ENCODE measurements around the gene METTL16. TPM values are rescaled to one million over a fixed set of nuclear protein-coding genes. Genes with fewer than 3 reads are reported as not detected.

Gene METTL16
- total and polyA plus RNA-seq, 2 of the 8 experiments (the other 6 are each of a cell fraction or from before 2014, with no cell fraction given) = 22.8 to 59.4 TPM

DNA sequence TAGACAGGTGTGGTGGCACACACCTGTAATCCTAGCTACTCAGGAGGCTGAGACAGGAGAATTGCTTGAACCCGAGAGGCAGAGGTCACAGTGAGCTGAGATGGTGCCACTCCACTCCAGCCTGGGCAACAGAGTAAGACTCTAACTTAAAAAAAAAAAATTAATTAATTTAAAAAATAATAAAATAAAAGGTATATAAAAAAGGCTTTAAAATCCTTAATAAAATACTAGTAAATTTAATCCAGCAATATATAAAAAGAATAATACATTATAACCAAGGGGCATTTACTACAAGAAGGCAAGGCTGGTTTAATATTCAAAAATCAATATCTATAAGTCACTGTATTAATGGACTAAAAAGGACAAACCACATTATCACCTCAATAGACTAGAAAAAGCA, 66.0 kb downstream of the METTL16 start:
- Histone ChIP-seq H2BK12ac (ENCODE audit: low read depth, low read length) (no peak overlapping the region), H3K23me2 (ENCODE audit: low read depth, low read length) (no peaks in the 10 kb centered on the region), H3K4me1 (replicated peaks in 1 of 4; ENCODE audit: control insufficient read depth in 3 of 4, insufficient read depth in 4 of 4, low read length in 3 of 4) (no peaks in the 10 kb centered on the region), H2AK5ac (ENCODE audit: low read depth, low read length) (no peak overlapping the region), H2BK120ac (replicated peaks; ENCODE audit: low read depth, low read length) (no peak overlapping the region), H2BK15ac (ENCODE audit: low read length) (no peak overlapping the region), H3K9ac (replicated peaks in 1 of 4; ENCODE audit: extremely low read depth in 1 of 4, low read depth in 3 of 4, low read length in 3 of 4) (no peak overlapping the region), H3K23ac (ENCODE audit: insufficient read length) (no peak overlapping the region), H3K18ac (ENCODE audit: extremely low read depth, low read length) (no peak overlapping the region), H3K4ac (replicated peaks; ENCODE audit: insufficient read length, low read depth, low read length) (no peak overlapping the region), H2BK5ac (ENCODE audit: low read depth, low read length) (no peak overlapping the region), H3K4me3 (ENCODE audit: extremely low read depth in 1 of 4, insufficient read depth in 2 of 4, low read depth in 3 of 4, low read length in 4 of 4) (no peak overlapping the region), H3K14ac (ENCODE audit: insufficient read length) (no peak overlapping the region), H3K9me3 (ENCODE audit: insufficient read depth in 2 of 2, low read depth in 1 of 2, low read length in 1 of 2) (peaks cover 0 to 8% of the 10 kb centered on the region in 2 experiments; a peak in 1 of 4 replicates), H2AFZ (ENCODE audit: low read length) (no peak overlapping the region), H2BK20ac (ENCODE audit: low read length) (no peak overlapping the region), H4K20me1 (replicated peaks in 1 of 2; ENCODE audit: control insufficient read depth in 1 of 2, insufficient read depth in 2 of 2, low read length in 2 of 2) (peaks cover 0 to 2% of the 10 kb centered on the region in 2 experiments), H3K36me3 (ENCODE audit: control insufficient read depth in 2 of 4, insufficient read depth in 4 of 4, low read length in 3 of 4) (peaks cover 0 to 11% (median 7%) of the 10 kb centered on the region in 4 experiments; a peak in 4 of 8 replicates), H3K27me3 (replicated peaks in 1 of 4; ENCODE audit: control insufficient read depth in 3 of 4, extremely low read depth in 1 of 4, insufficient read depth in 3 of 4, low read length in 3 of 4) (no peaks in the 10 kb centered on the region), H3K79me2 (ENCODE audit: control insufficient read depth in 1 of 2, insufficient read depth in 2 of 2, low read length in 2 of 2) (peaks cover 0 to 8% of the 10 kb centered on the region in 2 experiments; a peak in 1 of 4 replicates), H4K5ac (ENCODE audit: insufficient read length, low read depth, low read length) (no peak overlapping the region), H3K79me1 (ENCODE audit: low read depth, low read length) (no peaks in the 10 kb centered on the region), H3K4me2 (ENCODE audit: insufficient read depth in 1 of 2, low read depth in 2 of 2, low read length in 2 of 2) (no peak overlapping the region), H4K8ac (ENCODE audit: extremely low read depth, insufficient read depth, low read length) (no peak overlapping the region), H3K56ac (replicated peaks; ENCODE audit: insufficient read length, low read depth, low read length) (no peak overlapping the region), H4K91ac (replicated peaks; ENCODE audit: insufficient read length, low read length) (no peak overlapping the region), H3K27ac (ENCODE audit: low read depth, low read length) (no peak overlapping the region)
- DNase-seq (ENCODE audit: low read depth in 1 of 2, low spot score in 2 of 2) (no peak), FAIRE-seq (no peak)
- TF ChIP-seq ZNF274 (IDR thresholded peaks at IDR 0.05; ENCODE audit: borderline replicate concordance, extremely low read depth, low read length) = no peak
- TF ChIP-seq CBX8 (IDR thresholded peaks at IDR 0.05; ENCODE audit: borderline replicate concordance, low read depth, low read length) = no peak
- TF ChIP-seq POLR2AphosphoS5 (IDR thresholded peaks at IDR 0.05; ENCODE audit: low read depth, low read length) = no peak
- no peak for TF ChIP-seq SIRT6 (IDR thresholded peaks at IDR 0.05; ENCODE audit: low read length)
- TF ChIP-seq RAD21 (IDR thresholded peaks at IDR 0.05 in 1 of 2, conservative IDR thresholded peaks at IDR 0.05 in 1 of 2; ENCODE audit: low read depth in 2 of 2, low read length in 2 of 2) = no peak
- no peak for TF ChIP-seq SRF (IDR thresholded peaks at IDR 0.05; ENCODE audit: low read depth, low read length)
- no peak for TF ChIP-seq JUN (IDR thresholded peaks at IDR 0.05; ENCODE audit: low read depth, low read length)
- TF ChIP-seq CBX5 (IDR thresholded peaks at IDR 0.05; ENCODE audit: low read depth, low read length) = no peak
- no peak for TF ChIP-seq BRCA1 (IDR thresholded peaks at IDR 0.05; ENCODE audit: low read depth, low read length)
- 91% methylated on average over 1 of the region's 1 CpG; no CpG with 5 or more reads in 1 of the 2 experiments for WGBS, 2 experiments (ENCODE audit: extremely low coverage in 1 of 2, insufficient coverage in 1 of 2, insufficient read length in 1 of 2, insufficient replicate concordance in 2 of 2, low coverage in 1 of 2, low lambda C conversion rate in 2 of 2, missing lambda C conversion rate in 1 of 2)
- ChIA-PET POLR2A (ENCODE audit: partially characterized antibody) (no interaction called here), CTCF (ENCODE audit: partially characterized antibody) (no interaction called here)
